Measurements from ENCODE around the gene TMC4.

The TMC4 gene

GRCh38 chr19:54154603-54155345 lies 18.2 kb downstream of the TMC4 start:
- no peak for DNase-seq (ENCODE audit: low spot score)

- no peak for DNase-seq (ENCODE audit: low spot score)
These were observed 19.1 kb downstream of the TMC4 start for GRCh38 chr19:54153731-54154326.

- DNase-seq (ENCODE audit: low spot score): no peak
These were observed 20.0 kb downstream of the TMC4 start for GRCh38 chr19:54152878-54153524.

GRCh38 chr19:54152267-54152666 lies 20.7 kb downstream of the TMC4 start:
- no peak for DNase-seq (ENCODE audit: low spot score)

- DNase-seq (ENCODE audit: low spot score): no peak
These were observed 21.5 kb downstream of the TMC4 start for GRCh38 chr19:54151362-54152035.

DNA sequence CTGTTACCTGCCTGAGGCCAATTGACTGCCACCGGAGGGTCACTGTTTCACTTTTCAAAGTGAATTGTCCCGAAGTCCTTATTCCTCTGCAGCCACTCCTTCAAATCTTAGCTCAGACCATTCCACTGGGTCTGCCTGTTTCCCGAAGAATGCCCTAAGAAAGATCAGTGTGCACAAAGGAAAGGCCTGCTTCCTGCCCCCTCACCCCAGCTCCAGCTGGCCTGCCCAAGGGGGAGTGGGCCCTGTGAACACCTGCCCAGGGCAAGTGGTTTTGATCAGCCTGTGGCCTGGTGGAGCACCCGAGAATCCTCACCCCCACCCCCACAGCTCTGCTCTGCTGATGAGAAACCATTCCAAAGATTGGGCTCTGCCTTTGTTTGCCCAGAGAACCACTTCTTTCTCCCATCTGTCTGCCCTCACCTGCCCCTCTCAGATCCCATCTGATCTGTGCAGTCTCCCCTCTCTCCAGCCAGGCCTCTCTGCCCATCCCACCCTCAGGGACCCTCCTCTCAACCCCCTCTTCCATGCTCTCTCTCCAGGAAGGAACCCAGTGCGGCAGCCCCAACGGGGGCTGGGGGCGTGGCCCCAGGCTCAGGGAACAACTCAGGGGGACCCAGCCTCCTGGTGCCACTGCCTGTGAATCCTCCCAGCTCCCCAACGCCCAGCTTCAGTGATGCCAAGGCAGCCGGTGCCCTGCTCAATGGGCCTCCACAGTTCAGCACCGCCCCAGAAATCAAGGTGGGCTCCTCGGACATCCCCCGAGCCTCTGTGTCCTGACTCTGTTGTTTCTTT lies 23.7 kb downstream of the TMC4 start:
- no peak for DNase-seq (ENCODE audit: low spot score)

- DNase-seq (ENCODE audit: low spot score): no peak
These were observed 24.8 kb downstream of the TMC4 start for GRCh38 chr19:54148158-54148557.

GRCh38 chr19:54147676-54148075 lies 25.3 kb downstream of the TMC4 start:
- no peak for DNase-seq (ENCODE audit: low spot score)

DNA sequence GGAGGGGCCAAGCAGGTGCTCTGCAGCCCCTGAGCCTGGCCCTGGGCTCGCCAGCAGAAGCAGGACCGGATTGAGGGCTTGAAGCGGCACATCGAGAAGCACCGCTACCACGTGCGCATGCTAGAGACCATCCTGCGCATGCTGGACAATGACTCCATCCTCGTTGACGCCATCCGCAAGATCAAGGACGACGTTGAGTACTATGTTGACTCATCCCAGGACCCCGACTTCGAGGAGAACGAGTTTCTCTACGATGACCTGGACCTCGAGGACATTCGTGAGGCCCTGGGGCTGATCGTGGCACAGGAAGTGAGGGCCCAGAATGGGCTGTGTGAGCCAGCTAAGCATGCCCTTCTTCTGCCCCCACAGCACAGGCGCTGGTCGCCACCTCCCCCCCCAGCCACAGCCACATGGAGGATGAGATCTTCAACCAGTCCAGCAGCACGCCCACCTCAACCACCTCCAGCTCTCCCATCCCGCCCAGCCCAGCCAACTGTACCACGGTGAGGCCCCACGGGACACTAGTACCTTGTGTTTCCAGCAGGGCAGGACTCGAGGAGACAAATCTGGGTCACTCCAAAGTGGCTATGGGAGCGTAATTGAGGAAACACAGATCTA lies 27.3 kb downstream of the TMC4 start:
- DNase-seq (ENCODE audit: low spot score): no peak

- DNase-seq (ENCODE audit: low spot score): no peak
These were observed 30.7 kb downstream of the TMC4 start for GRCh38 chr19:54142166-54142780.

- no peak for DNase-seq (ENCODE audit: low spot score)
These were observed 31.6 kb downstream of the TMC4 start for GRCh38 chr19:54141356-54141755.

- no peak for DNase-seq (ENCODE audit: low spot score)
These were observed 34.3 kb downstream of the TMC4 start for GRCh38 chr19:54138489-54139256.

- no peak for DNase-seq (ENCODE audit: low spot score)
These were observed 35.1 kb downstream of the TMC4 start, which contains the start of gene CNOT3 for GRCh38 chr19:54137699-54138488. Gene CNOT3, plus strand, starts transcription at chr19:54137762. Its CDS starts 5,217 bp downstream, at chr19:54142979.

DNA sequence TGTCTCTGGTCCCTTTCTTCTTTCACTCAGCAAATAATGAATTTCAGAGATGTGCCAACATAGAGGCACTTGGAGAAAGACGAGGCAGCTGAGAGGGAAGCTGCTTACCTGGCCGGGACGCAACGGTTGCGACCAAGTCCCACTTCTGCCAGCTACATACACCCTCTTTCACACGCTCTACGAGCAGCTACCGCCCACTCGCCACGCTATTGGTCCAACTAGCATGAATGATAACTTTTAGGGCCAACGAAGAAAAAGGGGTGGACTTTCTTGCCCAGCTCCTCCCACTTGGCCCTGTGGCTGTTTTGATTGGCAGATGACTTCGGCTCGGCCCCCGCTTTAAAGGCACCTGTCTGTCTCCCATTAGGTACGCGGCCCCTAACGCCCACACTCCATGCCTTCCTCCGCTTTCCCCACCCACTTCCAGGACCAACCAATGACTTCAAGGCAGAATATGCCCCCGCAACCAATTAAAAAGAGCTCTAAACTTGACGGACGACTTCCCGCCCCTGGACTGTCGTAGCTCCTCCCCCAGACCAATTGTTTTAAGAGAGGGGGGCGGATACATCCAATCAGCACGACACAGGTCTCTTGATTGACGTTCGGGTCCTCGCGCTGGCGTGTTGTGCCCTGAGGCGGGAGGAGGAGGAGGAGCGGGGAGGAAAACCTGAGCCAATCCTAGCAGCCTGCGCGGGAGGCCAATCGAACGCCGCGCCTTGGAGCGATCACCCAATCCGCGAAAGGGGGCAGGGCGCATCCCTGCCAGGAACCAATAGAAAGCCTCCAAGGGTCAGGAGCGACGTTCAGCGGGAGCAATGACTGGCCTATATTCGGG lies 35.9 kb downstream of the TMC4 start:
- DNase-seq (ENCODE audit: low spot score): peak; percentile 100

DNA sequence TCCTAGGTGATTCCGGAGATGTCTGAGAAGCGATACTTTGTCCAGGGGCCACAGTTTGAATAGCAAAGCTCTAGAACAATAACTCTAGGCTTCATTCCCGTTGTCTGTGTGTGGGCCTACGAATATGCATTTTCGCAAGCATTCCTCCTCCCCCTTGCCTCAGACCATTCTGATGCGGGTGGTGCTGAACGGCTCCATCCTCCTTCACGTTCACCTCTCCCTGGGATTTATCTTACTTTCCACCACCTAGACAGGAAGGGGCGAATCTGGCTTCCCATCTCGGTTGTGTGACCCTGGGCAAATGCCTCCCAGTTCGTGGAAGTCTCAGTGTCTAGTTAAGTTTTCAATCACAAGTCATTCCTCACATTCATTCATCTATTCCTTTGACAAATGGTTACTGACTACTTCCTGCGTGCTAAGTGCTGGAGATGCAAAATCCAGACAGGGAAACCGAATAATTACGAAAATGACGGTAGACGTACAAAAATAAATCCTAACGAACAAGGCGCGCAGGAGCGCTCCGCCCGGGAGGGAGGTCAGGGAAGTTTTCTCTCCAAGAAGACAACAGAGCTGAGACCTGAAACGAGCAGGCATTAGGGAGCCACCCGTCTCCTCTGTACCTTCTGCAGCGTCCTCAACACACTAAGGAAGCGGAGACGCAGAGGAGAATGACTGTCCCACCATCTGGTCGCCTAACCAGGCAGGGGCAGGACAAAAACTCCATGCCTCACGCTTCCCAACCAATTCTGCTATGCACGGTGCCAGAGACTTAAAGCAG lies 36.7 kb downstream of the TMC4 start:
- DNase-seq (ENCODE audit: low spot score): no peak

DNA sequence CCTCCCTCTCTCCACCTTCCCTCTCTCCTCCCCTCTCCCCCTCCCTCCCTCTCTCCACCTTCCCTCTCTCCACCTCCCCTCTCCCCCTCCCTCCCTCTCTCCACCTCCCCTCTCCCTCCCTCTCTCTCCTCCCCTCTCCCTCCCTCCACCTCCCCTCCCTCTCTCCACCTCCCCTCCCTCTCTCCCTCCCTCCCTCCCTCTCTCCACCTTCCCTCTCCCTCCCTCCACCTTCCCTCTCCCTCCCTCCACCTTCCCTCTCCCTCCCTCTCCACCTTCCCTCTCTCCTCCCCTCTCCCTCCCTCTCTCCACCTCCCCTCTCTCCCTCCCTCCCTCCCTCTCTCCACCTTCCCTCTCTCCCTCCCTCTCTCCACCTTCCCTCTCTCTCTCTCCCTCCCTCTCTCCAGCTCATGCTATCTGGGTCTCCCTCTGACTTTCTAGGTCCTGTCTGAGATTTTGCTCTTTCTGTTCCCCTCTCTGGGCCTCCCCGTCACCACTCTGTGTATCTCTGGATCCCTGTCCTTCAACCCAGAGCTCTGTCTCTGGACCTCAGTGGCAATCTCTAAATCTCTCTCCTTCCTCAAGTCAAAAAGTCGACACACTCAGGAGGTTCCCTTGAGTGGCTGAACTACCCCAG lies 38.9 kb downstream of the TMC4 start:
- DNase-seq (ENCODE audit: low spot score): no peak

GRCh38 chr19:54133312-54133956 lies 39.5 kb downstream of the TMC4 start:
- peak; percentile 44 for DNase-seq (ENCODE audit: low spot score)

All from pons (tissue), 1 donor.